Measurements from ENCODE around the gene GSG1.

GSG1 gene

DNA sequence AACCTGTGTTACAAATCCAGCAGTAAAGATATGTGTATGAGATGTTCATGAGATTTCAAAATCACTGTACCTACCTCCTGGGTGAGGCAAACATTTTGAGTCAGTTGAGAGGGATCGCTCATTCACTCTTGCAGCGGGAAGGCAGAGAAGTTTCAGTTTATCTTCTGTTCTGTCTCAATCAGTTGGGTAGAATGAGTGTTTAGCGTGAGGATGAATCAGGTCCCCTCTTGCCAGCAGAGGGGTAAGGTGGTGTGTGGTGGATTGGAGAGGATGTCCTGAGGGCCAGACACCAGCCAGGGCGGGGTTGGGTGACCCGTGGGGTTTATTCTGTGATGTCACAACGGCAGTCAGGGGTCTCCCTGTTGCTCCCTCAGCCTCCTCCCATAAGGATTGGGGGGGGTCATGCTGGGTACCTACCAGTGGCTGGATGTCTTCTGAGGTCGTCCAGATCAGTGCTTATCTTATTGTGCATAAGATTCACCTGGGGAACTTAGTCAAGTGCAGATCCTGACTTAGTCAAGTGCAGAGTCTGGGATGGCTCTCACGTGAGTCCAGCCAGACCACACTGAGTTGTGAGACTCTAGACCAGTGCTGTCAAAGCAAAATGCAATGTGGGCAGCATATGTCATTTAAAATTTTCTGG, at the start of gene GSG1:
Gene GSG1 (minus strand): TSS at position 277 of the 643 bp plus-strand sequence. CDS start 155 bp downstream, at position 122.
- DNase-seq = no peak

DNA sequence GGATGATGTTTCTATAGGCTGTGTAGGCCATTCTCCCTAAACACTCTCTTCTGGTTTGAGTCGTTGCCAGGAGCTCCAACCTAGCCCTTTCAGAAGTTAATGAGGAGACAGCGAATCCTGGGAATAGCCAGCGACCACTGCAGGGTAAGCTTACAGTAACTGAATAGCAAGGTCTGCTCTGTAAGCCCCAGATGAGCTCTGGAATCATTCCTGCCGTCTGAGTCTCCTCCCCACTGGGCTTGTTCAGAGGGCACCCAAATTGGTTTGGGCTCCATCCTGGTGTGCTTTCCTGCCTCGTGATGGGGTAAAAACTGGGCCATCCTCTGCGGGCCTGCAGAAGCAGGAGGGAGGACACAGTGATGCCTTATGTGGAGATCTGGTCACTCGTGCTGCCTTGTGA, 49.7 kb upstream of the GSG1 start:
- no peak for DNase-seq

DNA sequence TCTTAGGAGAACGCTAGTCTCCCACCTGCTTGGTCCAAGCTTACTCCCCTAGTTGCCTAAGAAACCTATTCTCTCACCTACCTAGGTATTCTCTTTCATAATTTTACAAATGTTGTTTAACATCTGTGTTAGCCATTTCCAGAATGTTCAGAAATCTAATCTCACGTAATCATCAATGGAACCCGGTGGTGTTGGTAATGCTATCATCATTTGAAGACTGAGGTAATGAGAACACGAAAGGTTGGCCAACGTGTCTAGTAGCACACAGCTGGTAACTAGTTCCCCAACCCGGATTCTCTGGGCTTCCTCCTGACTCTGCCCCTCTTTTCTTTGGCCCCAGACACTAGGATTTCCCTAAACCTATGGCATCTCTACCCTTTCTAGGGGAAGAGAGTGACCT, 49.3 kb upstream of the GSG1 start:
- DNase-seq = no peak

DNA sequence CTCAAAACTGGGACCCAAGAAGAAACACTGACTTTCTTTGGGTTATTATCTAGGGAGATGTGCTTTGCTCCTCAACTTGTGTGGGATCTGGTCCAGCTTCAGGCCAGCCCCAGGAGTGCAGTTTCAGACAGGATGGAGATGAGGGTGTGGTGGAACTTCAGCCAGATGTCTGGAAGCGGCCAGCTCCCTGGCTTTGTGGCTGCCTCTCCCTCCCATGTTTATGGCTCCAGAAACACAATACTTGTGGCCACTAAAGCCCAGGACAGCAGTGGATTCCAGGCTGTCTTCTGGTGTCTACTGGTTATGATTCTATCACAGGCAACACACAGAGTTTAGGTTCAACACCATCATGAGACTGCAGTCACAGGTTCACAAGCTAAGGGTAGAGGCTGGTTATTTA, 48.8 kb upstream of the GSG1 start:
- DNase-seq = no peak

DNA sequence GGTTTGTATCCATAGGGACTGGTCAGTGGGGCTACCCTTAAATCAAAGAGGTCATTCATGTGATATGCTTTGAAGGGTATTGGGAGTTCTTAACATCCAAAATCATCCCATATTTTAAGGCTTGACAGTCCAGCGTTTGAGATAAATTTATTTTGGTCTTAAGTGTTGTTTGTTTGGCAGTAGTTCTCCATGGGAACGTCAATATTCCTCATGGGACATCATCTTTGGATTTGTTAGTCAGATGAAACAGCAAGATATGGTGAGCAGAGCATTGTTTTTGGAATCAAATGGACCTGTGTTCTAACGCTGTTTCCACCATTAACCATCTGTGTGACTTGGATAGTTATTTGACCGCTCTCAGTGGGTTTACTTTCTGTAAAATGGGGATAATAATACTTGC, 45.9 kb upstream of the GSG1 start:
- DNase-seq = no peak

DNA sequence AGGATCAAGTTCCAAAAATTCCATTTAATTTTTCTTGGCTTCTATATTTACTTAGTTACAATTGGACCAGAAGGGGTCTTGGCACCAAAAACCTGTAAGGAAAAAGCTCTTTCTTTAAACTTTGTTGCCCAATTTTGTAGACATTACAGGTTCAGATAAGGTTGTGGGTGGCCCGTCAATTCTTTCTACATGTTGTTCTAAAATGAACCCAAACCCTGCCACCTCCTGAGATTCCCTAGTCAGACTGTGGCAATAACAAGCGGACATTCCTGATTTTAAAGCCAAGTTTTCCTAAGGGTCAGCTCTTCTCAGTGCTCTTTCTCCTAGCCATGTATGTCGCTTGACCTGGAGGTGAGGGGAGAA, 45.0 kb upstream of the GSG1 start:
- no peak for DNase-seq

DNA sequence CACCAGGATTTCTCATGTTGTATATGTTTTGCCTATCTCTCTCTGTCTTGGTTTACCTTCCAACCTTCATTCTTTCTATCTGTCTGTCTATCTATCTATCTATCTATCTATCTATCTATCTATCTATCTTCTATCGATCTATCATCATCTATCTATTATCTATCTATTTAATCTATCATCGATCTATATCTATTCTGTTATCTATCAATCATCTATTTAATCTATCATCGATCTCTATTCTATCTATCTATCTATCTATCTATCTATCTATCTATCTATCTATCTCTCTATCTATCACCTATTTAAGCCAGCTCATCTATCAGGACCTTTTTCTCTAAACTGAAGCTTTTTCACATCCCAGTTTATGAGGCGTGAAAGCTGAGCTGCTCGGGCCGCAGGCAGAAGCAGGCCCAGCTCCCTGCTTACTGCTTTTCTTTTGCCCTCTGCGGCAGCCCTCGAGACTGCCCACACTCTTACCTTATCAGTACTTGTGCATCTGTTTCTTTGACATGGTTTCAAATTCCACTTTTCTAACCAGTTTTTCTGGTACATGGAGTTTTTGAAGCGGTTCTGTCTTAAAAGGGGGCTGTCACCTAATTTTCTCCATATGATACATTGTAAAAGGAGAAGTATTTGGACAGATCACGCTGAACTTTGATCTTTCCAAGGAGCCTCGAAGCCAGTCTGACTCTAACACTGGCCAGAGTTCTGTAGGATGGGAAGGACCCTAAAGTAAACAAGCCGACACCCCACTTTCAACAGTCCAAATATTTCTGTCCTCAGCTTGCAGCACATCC, 44.4 kb upstream of the GSG1 start:
- no peak for DNase-seq

DNA sequence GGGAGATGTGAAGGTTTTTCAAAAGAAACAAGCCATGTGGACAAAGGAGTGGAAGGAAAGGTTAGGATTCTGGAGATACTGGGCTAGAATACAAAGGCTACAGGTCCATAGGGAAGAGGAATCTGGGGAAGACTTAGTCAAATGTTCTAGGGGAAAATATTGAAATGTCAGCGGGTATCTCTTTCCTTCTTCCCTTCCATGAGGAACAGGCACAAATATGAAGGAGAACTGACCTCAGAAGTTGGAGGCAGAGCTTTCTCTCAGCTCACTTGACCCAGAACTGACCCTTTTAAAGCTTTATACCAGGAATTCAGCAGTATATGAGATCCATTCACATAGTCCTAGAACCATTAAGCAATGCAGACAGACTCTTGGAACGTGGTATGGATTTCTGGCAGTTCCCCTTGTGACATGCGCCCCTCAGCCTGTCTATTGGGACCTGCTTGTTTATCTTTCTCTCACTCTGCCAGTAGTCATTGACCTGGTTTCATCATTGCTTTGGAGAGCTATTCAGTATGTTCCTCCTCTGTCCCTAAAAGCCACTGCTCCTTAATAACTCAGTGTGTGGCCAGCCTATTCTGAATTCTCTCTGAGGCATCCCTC, 43.0 kb upstream of the GSG1 start:
- DNase-seq = no peak

DNA sequence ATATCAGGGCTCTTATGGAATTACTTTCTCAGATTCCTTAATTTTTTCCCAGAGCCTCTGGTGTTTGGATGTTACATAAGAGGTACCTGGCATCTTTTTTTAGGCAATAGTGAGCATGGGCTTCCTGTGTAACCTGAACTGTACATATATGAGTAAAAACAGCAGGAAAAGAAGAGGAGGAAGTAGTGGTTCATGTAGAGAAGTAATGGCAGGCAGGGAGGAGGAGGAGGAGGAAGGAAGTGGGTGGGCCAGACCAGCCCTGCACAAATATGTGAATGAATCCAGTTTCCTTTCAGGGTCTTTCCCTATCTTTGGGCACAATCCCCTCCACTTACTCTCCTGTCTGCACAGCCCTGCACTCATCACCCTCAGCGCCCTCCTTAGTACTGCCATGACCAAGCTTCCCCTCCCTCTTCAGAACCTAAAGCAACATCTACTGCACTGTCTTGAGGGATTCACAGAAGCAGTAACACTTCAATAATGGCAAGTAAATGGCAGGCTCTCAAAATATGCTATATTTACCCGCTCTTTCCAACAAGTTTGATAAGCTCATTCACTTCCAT, 40.9 kb upstream of the GSG1 start:
- no peak for DNase-seq

DNA sequence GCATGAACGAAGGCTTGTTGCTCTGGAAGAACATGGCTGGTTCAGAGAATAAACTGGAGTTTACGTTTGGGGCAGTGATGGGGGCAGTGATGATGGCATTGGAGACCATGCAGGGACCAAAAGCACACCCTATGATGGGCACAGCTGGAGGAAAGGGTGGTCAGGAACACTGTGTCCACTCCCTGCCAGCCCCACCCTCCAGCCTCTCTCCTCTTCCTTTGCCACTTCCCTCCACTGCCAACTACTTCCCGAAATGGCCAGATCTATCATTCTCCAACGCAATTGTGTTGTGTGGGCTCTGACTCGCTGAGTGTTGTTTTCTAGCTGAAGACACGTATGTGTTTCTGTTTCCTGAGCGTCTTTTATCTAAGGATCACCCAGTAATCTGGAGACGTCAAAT, 39.3 kb upstream of the GSG1 start:
- no peak for DNase-seq

DNA sequence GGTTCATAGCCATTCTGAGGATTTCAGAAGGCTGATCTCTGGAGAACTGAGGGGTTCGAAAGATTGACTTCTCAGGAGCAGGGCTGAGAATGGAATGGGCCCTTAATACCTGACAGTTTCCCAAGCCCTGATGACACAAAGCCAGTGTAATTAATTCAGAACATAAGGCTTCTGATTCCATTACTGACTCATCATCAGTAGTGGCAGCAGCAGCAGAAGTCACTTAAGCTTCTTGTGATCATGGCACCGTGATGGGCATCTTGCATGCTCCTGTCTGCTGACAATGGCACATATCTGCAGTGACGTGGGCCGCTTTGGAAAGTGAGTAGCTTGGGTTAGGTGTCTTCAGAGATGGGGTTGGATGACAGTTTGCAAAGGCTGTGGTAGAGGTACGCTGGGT, 38.2 kb upstream of the GSG1 start:
- no peak for DNase-seq

DNA sequence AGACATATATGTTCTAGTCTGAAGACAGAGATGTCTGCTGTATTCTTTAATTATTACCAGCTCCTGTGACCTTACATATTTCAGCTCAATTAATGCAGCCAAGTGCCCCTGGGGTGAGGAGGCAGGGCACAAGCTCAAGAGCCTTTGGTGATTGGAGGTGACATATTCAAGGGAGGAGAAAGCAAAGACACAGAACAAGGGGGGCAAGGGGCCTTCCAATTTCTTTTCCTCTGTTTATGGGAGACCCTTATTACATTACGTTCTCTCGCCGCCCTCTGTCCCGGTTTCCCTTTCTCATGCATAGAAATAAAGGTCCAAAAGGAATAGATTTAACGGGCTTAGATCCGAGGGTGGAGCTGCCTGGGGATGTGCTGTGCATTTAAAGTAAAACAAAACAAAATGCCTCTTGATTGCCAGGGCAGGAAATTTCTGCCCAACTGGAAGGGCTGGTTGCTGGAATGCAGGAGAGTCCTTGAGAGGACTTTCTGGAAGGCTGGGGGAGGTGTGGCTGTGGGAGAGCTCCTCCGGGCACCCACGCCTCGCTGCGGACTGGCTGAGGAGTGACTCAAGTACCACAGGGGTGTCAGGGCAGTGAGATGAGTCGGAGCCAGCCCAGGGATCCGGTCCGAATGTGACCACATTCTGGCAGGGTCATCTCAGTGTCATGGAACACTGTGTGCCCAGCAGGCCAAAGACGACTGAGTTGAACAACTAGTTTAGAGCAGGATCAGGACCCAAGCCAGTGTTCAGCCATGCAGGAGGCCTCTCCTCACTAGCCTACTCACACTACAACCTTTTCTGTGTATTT, 32.1 kb upstream of the GSG1 start:
- DNase-seq = no peak

DNA sequence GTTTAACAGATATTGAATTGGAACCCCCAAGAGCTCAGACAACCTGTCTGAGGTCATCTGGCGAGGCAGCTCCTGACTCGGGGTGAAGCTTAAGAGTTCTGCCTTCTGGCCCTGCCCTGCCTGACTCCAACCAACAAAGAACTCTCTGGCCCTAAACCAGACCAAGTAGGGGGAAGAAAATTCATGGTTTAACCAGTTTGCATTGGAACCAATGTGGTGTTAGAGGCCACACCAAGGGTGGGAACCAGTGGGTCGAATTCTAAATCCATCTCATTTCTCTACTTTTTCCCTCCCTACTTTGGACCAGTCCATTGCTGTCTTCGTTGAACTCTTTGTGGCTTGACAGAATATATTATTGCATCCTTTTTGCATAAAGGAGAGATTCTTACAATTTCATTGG, 30.4 kb upstream of the GSG1 start:
- DNase-seq = no peak

DNA sequence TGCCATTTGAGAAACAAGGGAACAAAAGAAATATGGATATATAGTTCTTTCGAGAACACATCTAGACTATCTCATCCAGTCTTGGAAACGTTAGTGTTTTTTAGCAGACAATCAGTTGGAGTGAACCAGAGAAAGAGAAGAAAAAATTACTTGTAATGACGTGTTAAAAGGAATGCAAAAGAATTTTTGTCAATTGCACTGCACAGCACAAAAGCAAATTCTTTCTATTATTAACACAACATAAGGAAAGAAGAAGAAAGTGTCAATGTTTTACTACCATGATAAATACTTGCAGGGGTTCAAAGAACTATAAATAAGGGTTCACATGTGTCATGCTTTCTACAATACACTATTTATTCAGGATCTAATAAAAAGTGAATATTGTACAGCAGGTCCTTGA, 27.5 kb upstream of the GSG1 start:
- DNase-seq = no peak

DNA sequence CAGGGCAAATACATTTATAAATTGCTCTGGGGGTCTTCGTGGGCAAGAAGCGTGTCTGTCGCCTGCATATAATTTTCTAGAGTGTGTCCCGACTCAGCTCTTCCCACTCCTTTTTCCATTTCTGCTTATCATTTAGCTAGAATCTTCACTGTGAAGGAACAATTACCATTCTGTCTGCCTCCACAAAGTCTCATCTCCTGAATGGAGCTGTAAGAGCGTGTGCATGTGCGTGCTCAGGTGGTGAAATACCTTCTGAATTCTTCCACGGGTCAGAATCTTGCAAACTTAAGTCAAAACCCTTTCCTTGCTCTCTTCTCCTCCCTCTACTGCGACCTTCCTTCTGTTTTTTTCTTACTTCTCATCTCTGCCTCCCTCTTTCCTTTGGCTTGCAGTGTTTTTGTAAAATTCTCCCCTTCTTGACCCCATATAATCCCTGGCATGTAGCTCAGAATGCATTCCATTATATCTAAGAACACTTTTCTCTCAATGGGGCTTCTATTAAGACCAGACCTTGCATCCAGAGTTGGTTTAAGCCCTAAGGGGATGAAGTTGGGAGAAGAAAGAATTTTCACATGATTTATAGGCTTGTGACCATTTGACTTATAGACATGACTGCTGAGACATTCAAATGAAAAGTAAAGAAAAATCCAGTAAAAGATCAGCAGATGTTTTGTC, 25.0 kb upstream of the GSG1 start:
- DNase-seq = no peak

DNA sequence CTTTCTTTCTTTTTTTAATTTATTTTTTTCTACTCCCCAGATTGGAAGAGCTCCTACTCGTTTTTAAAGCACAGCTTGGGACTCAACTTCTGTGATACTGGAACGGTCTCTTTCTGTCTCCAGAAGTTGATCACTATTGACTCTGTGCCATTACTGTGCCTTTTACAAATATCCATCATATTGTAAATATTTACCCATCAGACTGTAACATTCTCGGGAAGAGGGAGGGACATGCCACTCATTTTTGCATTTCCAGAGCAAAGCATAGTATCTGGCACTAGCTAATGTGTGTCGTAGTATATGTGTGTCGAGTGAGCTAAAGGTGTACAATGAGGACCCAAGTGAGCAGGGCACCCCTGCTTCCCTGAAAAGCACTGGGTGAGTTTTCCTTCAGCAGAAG, 24.0 kb upstream of the GSG1 start:
- DNase-seq = no peak

DNA sequence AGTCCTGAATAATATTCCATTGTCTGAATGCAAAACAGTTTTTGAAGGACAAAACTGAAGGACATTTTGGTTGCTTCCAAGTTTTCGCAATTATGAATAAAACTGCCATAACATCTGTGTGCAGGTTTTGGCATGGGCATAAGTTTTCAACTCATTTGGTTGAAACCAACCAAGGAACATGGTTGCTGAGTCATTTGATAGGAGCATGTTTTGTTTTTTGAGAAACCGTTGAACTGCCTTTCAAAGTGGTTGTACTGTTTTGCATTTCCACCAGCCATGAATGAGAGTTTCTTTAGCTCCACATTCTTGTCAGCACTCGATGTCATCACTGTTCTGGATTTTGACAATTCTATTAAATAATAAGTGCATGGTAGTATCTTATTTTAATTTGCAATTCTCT, 23.0 kb upstream of the GSG1 start:
- no peak for DNase-seq

DNA sequence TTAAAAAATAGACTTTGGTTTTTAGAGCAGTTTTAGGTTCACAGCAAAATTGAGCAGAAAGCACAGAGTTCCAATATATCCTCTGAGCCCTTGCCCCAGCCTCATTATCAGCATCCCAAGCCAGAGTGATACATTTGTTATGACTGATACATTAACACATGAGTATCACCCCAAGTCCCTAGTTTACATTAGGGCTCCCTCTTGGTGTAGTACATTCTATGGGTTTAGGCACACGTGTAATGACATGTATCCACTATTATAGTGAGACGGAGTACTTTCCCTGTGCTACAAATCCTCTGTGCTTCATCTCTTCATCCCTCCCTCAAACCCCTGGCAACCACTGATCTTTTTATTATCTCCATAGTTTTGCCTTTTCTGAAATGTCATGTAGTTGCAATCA, 22.5 kb upstream of the GSG1 start:
- DNase-seq = no peak

DNA sequence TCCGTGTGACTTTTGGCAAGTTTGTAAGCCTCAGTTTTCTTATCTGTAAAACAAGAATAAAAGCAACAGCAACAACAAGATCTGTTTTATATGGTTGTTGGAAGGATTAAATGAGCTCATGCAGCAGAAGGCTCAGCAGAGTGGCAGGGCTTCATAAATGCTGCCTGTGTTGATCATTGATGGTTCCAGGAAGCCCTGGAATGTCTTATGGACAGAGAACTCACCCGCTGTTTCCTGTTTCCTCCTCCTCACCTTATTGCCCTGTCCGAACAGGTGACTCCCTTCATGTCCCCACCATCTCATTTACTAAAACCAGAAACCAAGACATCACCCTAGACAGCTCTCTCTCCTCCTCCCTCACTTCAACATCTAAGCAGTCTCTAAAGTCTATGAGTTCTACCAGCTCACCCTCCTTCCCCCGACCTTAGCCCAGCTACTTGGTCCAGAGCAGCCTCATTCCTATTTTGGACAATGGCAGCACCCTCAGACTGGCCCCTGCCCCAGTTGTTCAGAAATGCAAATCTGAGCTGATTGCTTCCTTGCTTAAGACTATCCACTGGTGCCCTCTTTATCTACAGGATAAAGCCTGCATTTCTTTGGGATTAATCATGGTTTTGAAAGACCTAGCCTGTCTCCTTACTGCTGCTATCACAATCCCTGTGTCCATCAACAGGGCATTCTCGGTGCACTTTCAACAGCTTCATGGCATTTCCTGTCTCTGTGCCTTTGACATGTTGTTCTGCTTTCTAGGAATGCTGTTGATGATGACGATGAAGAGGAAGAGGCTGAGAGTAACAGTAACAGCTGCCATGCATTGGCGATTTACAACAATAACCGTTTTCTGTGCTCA, 21.4 kb upstream of the GSG1 start:
- DNase-seq = no peak

DNA sequence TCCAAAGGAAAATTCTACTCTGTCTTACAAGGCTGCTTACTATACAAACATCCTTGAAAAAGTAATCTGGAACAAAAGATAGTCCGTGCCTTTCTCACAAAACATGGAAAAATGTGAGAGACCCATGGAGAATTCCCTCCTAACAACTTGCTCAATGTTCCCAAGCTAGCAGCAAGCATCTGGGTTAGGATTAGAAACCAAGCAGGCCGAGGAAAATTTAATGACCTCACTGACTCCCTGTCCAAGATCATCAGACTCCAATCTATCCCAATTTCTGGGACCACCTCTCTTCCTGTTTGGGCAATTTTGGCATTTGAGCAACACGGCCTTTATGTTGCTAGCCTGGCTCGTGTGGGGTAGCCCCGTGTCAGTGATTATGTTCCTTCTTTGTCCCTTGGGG, 18.1 kb upstream of the GSG1 start:
- no peak for DNase-seq

DNA sequence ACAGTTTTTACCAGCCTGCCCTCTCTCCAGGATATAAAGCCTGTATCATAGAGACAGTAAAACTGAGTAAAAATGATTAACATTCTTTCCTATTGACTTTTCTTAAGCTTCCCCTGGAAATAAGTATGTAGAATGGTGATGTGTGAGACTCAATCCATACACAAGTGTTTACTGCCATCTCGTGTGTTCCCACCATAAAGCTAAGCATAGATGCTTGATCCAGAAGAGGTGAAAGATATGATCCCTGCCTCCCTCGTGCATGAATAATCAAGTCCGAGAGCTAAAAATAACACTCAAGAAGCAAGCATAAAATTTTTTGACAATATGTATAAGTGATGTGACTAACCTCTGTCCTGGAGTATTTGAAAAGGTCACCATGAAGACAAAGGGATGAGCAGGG, 16.9 kb upstream of the GSG1 start:
- DNase-seq = no peak

DNA sequence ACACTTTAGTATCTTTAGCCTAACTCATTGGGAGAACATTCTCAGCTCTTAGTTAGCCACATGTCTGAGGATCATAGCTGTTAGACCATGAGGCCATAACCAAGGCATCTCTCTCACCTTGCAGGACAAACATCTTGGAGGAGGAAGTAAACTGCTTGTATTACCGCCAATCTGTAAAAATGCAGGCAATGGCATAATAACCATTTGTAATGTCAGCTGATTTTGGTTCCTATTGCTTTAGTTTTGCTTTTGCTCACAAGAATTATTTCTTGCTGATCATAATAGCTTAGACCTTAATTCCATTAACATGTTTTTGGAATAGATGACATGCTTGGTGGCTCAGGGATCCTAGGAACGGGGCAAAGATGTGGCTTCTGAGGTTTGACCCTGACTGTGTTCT, 16.4 kb upstream of the GSG1 start:
- DNase-seq = no peak
